Loucy (cell line): ENCODE data around the gene BMPR1B.

Experiments used
- H2AFZ ChIP-seq: fragments of 200-600 bp; sonication (generic); 2 replicates; pipeline ENCODE4 v1.6.0; 2016; ENCODE audit warnings: antibody characterized with exemption, mild to moderate bottlenecking, low read length, moderate library complexity
- H3F3A ChIP-seq: fragments of 200-600 bp; 2 replicates; pipeline ENCODE4 v1.6.0; 2016; ENCODE audit warnings: antibody characterized with exemption, low read depth, mild to moderate bottlenecking
- H3K27me3 ChIP-seq: fragments of 200-600 bp; sonication (generic); 2 replicates; pipeline ENCODE4 v1.6.1; 2014; ENCODE audit warnings: low read length, mild to moderate bottlenecking; ENCODE audit not compliant: insufficient read depth, poor library complexity, severe bottlenecking
- H3K36me3 ChIP-seq: fragments of 200-600 bp; sonication (generic); 2 replicates; pipeline ENCODE4 v1.6.1; 2016; ENCODE audit warnings: low read length; ENCODE audit not compliant: insufficient read depth
- H3K4me1 ChIP-seq: fragments of 200-600 bp; sonication (generic); 2 replicates; pipeline ENCODE4 v1.5.1; 2014; ENCODE audit warnings: low read length, mild to moderate bottlenecking; ENCODE audit not compliant: insufficient read depth, poor library complexity, severe bottlenecking
- H3K4me2 ChIP-seq: fragments of 200-600 bp; sonication (generic); 2 replicates; pipeline ENCODE4 v1.6.0; 2014; ENCODE audit warnings: antibody characterized with exemption, low read length, low read depth, mild to moderate bottlenecking; ENCODE audit not compliant: poor library complexity, severe bottlenecking
- H3K4me3 ChIP-seq: fragments of 200-600 bp; sonication (generic); 2 replicates; pipeline ENCODE4 v1.5.1; 2014; ENCODE audit warnings: low read length, mild to moderate bottlenecking, mixed read lengths; ENCODE audit not compliant: poor library complexity, severe bottlenecking
- H3K79me2 ChIP-seq: fragments of 200-600 bp; sonication (generic); 2 replicates; pipeline ENCODE4 v1.6.1; 2014; ENCODE audit warnings: low read length; ENCODE audit not compliant: insufficient read depth
- H3K9ac ChIP-seq: fragments of 200-600 bp; sonication (generic); 2 replicates; pipeline ENCODE4 v1.6.0; 2014; ENCODE audit warnings: mild to moderate bottlenecking, low read depth, low read length, moderate library complexity; ENCODE audit not compliant: poor library complexity, severe bottlenecking
- H3K9me2 ChIP-seq: fragments of 200-600 bp; sonication (generic); replicated peaks from 2 replicates; pipeline ENCODE4 v1.6.1; 2016; ENCODE audit warnings: low read depth, low read length, mixed read lengths
- H3K9me3 ChIP-seq: fragments of 200-600 bp; sonication (generic); 2 replicates; pipeline ENCODE4 v1.6.1; 2014; ENCODE audit warnings: mild to moderate bottlenecking, antibody characterized with exemption, low read length, low read depth; ENCODE audit not compliant: insufficient read depth
- H4K20me1 ChIP-seq: fragments of 200-600 bp; sonication (generic); 2 replicates; pipeline ENCODE4 v1.6.0; 2014; ENCODE audit warnings: antibody characterized with exemption, low read length, mild to moderate bottlenecking; ENCODE audit not compliant: insufficient read depth, poor library complexity, severe bottlenecking
- EZH2phosphoT487 ChIP-seq: fragments of 200-600 bp; IDR thresholded peaks from 2 replicates; pipeline ENCODE4 v1.6.1; 2018; ENCODE audit warnings: antibody characterized with exemption, mild to moderate bottlenecking, moderate library complexity, borderline replicate concordance
- TF ChIP-seq, protein P1 (sequence below): fragments of 200-600 bp; sonication (generic); conservative IDR thresholded peaks from 2 replicates; pipeline ENCODE4 v1.5.1; 2014; ENCODE audit warnings: mild to moderate bottlenecking, antibody characterized with exemption, low read length

The BMPR1B gene

DNA sequence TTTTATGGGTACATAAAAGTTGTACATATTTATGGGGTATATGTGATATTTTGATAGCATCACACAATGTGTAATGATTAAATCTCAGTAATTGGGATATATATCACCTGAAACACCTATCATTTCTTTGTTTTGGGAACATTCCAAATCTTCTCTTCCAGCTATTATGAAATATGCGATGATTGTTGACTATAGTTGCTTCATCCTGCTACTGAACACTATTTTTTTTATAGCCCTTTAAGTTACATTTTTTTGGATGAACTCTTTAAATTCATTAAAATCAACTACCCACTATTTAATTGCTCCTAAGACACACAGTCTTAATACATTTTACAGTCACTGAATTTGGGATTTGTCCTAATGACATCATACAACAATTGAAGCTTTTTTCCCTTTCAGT lies 212.9 kb downstream of the BMPR1B start:
- H3K9ac ChIP-seq, result no peak overlapping the region
- peaks cover 8% of the 10 kb centered on the region for H3K4me1 ChIP-seq
- no peak overlapping the region for H3K4me3 ChIP-seq
- no peak overlapping the region for H3K4me2 ChIP-seq
- no peaks in the 10 kb centered on the region for H4K20me1 ChIP-seq
- no peaks in the 10 kb centered on the region for H3K9me2 ChIP-seq
- no peak overlapping the region for H2AFZ ChIP-seq
- no peaks in the 10 kb centered on the region for H3F3A ChIP-seq
- TF ChIP-seq EZH2phosphoT487, result no peak
- TF ChIP-seq, protein P1, sequence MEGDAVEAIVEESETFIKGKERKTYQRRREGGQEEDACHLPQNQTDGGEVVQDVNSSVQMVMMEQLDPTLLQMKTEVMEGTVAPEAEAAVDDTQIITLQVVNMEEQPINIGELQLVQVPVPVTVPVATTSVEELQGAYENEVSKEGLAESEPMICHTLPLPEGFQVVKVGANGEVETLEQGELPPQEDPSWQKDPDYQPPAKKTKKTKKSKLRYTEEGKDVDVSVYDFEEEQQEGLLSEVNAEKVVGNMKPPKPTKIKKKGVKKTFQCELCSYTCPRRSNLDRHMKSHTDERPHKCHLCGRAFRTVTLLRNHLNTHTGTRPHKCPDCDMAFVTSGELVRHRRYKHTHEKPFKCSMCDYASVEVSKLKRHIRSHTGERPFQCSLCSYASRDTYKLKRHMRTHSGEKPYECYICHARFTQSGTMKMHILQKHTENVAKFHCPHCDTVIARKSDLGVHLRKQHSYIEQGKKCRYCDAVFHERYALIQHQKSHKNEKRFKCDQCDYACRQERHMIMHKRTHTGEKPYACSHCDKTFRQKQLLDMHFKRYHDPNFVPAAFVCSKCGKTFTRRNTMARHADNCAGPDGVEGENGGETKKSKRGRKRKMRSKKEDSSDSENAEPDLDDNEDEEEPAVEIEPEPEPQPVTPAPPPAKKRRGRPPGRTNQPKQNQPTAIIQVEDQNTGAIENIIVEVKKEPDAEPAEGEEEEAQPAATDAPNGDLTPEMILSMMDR, result no peak
- no peaks in the 10 kb centered on the region for H3K9me3 ChIP-seq
- no peaks in the 10 kb centered on the region for H3K79me2 ChIP-seq
- H3K36me3 ChIP-seq, result no peaks in the 10 kb centered on the region
- H3K27me3 ChIP-seq, result no peaks in the 10 kb centered on the region

DNA sequence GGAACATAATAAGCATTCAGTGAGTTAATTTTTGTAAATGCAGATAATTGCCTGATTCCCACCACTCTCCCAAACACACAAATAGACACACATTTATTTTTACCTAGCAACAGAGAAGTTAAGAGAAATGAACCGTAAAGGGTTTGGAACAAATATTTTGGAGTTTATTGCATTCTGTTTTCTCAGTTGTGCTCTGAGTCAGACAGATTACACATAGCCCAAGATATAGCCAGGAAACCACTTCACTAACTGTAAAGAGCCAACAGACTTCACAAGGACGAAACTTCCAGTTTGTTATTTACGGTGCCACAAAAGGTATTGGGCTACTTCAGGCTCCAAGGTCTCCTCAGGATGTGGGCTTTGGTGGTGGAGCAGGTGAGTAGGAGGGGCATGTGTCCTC lies 217.0 kb downstream of the BMPR1B start:
- Histone ChIP-seq H3K36me3 (no peaks in the 10 kb centered on the region), H3K4me3 (no peak overlapping the region), H3K27me3 (no peaks in the 10 kb centered on the region), H3K4me1 (peaks cover 8% of the 10 kb centered on the region), H3K4me2 (peak overlapping the region; percentile 24), H3K9me3 (no peaks in the 10 kb centered on the region), H4K20me1 (no peaks in the 10 kb centered on the region), H3F3A (no peaks in the 10 kb centered on the region), H3K9me2 (no peaks in the 10 kb centered on the region), H3K9ac (no peak overlapping the region), H2AFZ (peak overlapping the region; percentile 41), H3K79me2 (no peaks in the 10 kb centered on the region)
- no peak for TF ChIP-seq EZH2phosphoT487
- TF ChIP-seq, protein P1, result no peak

DNA sequence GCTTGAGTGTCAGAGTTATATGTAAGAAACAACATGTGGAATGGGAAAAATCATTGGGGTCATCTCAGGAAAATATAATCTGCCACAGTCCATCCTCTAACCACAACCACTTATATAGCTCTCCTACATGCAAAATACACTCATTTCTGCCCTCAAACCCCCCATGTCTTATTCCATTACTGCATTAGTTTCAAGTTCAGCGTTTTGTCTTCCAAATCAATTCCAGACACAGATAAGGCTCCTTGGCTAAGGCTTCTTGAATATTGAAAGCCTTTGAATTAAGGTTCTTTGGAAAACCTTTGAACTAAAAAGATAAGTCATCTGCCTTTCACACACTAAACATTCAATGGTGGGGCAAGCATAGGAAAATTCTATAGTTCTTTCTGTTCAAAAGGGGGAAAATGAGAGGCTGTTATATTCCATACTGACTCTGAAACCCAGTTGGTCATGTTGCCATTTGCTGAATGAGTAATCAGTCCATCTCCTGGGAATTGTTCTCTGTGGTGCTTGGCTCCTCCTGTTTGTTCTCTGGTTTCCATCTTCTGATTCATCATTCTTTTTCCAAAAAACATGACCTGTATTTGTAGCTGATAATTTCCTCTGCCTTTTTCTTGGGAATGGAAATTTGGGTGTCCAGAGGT lies 218.7 kb downstream of the BMPR1B start:
- H2AFZ ChIP-seq, result no peak overlapping the region
- H3K4me3 ChIP-seq, result no peak overlapping the region
- no peaks in the 10 kb centered on the region for H3F3A ChIP-seq
- peaks cover 8% of the 10 kb centered on the region for H3K4me1 ChIP-seq
- no peaks in the 10 kb centered on the region for H3K9me3 ChIP-seq
- no peaks in the 10 kb centered on the region for H4K20me1 ChIP-seq
- no peaks in the 10 kb centered on the region for H3K36me3 ChIP-seq
- no peak overlapping the region for H3K9ac ChIP-seq
- H3K27me3 ChIP-seq, result no peaks in the 10 kb centered on the region
- H3K4me2 ChIP-seq, result no peak overlapping the region
- TF ChIP-seq, protein P1, result no peak
- TF ChIP-seq EZH2phosphoT487, result no peak
- H3K79me2 ChIP-seq, result no peaks in the 10 kb centered on the region
- H3K9me2 ChIP-seq, result no peaks in the 10 kb centered on the region
